Hepatocyte (in vitro differentiated cells): ENCODE results near the gene IL10.
"Not testable (repeated sequence)": the region's sequence is repeated elsewhere in the genome, so short reads cannot be mapped to it uniquely, and the experiment has no call there.

Experiments used
- CTCF ChIP-seq: fragments of 200-600 bp; sonication (generic); IDR thresholded peaks from 2 replicates; pipeline ENCODE4 v1.5.1; 2016; ENCODE audit warnings: antibody characterized with exemption, mild to moderate bottlenecking; ENCODE audit not compliant: poor library complexity
- EZH2 ChIP-seq: fragments of 200-600 bp; sonication (generic); IDR thresholded peaks from 2 replicates; pipeline ENCODE4 v1.6.1; 2016; ENCODE audit warnings: antibody characterized with exemption, mild to moderate bottlenecking, borderline replicate concordance

GRCh38 chr1:206765771-206766170 is 6.5 kb downstream of the IL10 start:
- not testable (repeated sequence) for TF ChIP-seq CTCF, EZH2
